ENCODE data around the gene CCDC197.

Gene CCDC197

GRCh38 chr14:93977171-93977570 lies 19.9 kb upstream of the CCDC197 start:
- DNase-seq (ENCODE audit: low read depth in 4 of 4, low spot score in 1 of 4), result no peak

DNA sequence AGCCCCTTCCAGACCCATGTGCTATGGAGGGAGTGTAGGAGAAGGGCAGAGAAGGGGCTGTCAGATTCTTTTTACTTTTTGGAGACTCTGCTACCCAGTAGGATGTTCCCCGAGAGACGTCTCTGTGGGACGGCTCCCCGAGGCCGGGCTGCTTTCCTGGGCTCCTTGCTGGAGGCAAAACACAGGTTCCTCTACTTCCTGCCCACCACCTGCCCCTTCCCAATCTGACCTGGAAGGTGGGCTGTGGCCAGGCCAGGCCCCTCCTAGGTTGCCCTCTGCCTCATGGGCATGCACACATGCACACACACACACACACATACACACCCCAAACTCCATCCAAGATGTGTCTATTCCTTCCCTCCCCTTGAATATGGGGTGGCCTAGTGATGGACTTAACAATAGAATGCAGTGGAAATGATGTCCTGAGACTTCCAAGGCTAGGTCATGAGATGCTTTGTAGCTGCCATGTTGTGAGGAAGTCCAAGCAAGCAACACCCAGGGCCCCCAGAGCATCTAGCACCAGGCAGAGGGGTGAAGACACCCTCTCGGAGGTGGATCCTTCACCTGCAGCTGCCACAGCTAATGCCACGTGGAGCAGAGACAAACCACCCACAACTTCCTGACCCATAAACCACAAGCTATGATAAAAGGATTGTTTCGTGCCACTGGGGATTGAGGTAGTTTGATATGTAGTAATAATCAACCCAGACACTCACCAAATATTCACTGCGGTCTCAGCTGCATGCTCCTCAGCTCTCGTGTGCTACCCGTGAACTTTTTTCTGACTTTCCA lies 19.1 kb upstream of the CCDC197 start:
- peak in 3 of 4 experiments; percentile 51 to 68 (median 61) for DNase-seq (ENCODE audit: low read depth in 4 of 4, low spot score in 1 of 4)

DNA sequence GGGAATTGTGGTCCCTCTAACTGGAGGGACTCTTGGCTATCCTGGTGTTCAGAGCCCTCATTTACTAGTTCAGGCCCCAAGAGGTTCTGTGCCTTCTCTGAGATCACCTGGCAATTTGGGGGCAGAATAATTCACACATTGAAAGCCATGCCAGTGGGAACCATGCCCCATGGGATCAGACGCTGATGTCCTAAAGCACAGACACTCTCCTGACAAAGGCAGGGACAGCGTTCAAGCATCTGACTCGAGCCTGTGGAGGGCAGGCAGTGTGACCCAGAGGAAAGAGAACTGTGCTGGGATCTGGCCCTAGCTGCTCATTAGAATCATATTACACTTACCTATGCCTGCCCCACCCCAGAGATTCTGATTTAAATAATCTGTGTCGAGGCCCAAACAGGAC lies 18.4 kb upstream of the CCDC197 start:
- DNase-seq (ENCODE audit: low read depth in 4 of 4, low spot score in 1 of 4), result no peak

DNA sequence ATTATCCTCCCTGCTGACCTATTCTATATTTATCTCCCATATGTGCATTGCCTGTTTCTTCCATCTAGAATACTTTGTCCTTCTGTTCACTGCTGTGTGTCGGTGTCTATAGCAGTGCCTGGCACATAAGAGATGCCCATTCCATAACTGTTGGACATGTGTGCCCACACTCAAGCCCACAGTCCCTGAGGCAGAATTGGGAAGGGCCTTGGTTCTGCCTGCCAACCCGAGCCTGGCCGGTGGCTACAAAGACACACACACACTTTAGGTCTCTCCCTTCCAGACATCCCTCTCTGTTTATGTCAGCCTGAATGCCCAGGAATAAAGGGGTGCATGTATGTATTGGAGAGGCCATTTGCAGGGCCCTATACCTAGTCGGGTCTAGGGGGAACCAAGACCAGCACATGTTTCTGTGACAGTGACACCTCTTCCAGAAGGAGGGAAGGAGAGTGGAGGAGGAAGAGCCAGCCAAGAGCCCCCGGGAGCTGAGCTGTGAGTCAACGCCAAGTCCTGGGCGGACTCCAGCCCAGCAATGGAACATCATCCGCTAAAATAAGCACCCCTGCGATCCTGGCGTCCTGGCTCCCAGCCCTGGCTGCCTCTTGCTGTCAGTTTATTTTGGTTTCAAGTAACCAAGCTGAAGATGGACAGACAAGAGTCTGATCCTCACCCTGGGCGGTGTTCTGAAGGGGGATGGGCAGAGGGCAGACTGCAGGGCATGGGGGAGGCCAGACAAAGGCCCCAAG lies 16.5 kb upstream of the CCDC197 start:
- DNase-seq (ENCODE audit: low read depth in 4 of 4, low spot score in 1 of 4), result no peak

GRCh38 chr14:93981316-93982229 lies 15.5 kb upstream of the CCDC197 start:
- no peak for DNase-seq (ENCODE audit: low read depth in 4 of 4, low spot score in 1 of 4)

GRCh38 chr14:93982230-93983007 lies 14.7 kb upstream of the CCDC197 start:
- no peak for DNase-seq (ENCODE audit: low read depth in 4 of 4, low spot score in 1 of 4)

DNA sequence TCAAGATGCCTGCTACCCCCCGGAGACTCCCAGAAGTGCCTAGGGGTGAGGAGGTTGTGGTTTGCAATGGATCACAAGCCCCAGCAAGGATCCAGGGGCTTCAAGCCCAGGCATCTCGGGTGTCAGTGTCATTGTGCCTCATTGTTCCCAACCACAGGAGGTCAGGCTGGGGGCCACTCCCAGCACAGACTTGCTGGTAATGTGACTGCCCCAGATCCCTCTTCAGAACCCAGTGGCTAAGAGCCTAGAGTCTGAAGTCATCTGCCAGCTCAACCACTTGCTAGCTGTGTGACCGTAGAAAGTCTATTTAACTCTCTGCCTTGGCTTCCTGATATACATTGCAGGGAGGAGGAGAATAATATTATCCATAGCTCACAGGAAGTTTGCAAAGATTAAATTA lies 13.0 kb upstream of the CCDC197 start:
- no peak for DNase-seq (ENCODE audit: low read depth in 4 of 4, low spot score in 1 of 4)

DNA sequence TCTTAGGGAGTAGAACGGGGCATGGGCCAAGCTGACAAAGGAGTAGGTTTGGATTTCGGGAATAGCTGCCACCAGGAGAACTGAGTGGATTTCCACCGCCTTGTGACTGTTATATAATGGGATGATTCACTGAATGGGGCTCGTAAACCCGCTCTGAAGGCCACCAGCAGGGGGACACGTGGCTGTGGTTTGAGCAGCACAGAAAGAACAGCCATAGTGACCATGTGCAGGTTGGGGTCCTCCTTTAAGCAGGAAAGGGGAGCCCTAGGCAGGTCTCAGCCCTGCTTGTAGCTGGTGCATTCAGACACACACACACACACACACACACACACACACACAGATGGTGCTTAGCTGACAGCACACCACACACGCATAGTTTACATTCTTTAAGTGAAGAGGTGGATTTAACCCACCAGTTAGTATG lies 12.1 kb upstream of the CCDC197 start:
- DNase-seq (ENCODE audit: low read depth in 4 of 4, low spot score in 1 of 4), result no peak

DNA sequence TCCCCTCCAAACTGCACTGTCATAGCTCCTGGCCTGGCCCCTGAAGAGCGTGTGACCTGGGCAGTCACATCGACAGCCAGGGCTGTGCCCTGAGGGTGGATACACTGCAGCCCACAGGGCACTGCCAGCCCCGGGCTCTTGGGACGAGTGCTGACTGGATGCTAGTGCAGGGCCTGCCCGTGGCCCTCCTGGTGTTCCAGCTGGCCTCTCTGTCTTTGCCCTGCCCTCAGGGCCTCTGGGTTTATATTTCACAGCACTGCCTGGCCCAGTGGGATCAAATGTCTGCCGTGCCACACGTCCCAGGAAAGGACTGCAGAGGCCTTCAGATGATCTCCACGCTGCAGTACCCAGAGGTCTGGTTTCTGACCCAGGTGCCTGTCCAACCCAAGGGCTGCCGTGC lies 10.1 kb upstream of the CCDC197 start:
- no peak for DNase-seq (ENCODE audit: low read depth in 4 of 4, low spot score in 1 of 4)

GRCh38 chr14:93987376-93987775 lies 9.7 kb upstream of the CCDC197 start:
- no peak for DNase-seq (ENCODE audit: low read depth in 4 of 4, low spot score in 1 of 4)

- no peak for DNase-seq (ENCODE audit: low read depth in 4 of 4, low spot score in 1 of 4)
Measured at GRCh38 chr14:93987815-93988476, 9.2 kb upstream of the CCDC197 start.

DNA sequence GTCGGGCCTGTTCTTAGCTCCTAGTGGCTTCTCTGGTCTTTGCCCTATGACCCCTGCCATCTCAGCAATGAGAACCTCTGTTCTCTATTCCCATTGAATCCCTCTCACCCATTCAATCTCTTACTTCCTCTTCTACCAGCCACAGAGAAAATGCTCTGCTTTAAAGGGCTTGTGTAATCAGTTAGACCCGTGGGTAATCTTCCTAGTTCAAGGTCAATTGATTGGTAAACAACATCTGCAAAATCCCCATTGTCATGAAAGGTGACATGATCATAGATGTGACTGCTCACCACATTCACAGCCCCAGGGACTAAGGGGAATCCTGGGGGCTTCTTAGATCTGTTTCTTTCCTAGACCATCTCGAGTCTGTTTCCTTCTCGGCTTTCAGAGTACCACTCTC lies 7.2 kb upstream of the CCDC197 start:
- no peak for DNase-seq (ENCODE audit: low read depth in 4 of 4, low spot score in 1 of 4)

DNA sequence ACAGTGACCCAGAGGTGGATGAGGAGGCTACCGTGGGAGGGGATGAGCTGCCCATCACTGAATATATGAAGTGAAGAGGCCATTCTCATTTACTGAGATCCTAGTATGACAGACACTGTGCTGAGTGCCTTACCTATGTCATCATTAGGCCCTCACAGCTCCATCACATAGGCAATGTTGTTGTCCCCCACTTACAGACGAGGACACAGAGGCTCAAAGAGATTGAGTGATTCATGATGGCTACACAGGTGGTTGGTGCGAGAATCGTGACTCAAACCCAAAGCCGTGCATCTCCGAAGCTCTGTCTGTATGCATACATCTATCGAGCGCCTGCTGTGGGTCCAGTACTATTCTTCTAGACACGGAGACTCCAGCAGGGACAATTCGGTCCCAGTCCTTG lies 5.9 kb upstream of the CCDC197 start:
- no peak for DNase-seq (ENCODE audit: low read depth in 4 of 4, low spot score in 1 of 4)

- no peak for DNase-seq (ENCODE audit: low read depth in 4 of 4, low spot score in 1 of 4)
Measured at GRCh38 chr14:93991649-93992048, 5.5 kb upstream of the CCDC197 start.

DNA sequence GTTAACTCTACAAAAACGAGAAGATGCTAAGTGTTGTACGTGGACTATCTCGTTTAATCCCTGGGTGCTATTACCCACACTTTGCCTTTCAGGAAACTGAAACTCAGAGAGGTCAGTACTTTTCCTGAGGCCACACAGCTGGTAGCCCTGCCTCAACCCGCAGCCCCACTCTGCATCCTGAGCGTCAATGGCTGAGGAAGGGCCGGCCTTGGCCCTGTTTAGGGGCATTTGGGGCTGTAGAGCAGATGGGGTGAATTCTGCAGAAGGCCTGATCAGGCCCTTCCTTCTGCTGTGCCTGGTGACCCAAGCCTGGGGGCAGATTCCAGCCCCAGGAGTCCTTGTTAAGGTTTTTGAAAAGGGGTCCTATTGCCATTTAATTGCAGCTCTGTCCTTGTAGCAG lies 3.7 kb upstream of the CCDC197 start:
- no peak for DNase-seq (ENCODE audit: low read depth in 4 of 4, low spot score in 1 of 4)

- peak in 1 of 4 experiments; percentile 63 for DNase-seq (ENCODE audit: low read depth in 4 of 4, low spot score in 1 of 4)
Measured at GRCh38 chr14:93994919-93995682, 2.0 kb upstream of the CCDC197 start.

- DNase-seq (ENCODE audit: low read depth in 4 of 4, low spot score in 1 of 4), result no peak
Measured at GRCh38 chr14:93996130-93996695, 888 bp upstream of the CCDC197 start.

- DNase-seq (ENCODE audit: low read depth in 4 of 4, low spot score in 1 of 4), result no peak
Measured at GRCh38 chr14:93997916-93998870, 1.1 kb downstream of the CCDC197 start.
